WTC11 (cell line): ENCODE data around the gene PRR5L. TPM values are rescaled to one million over a fixed set of nuclear protein-coding genes. Genes with fewer than 3 reads are reported as not detected.

Experiments used
- ATAC-seq: fragments of 200-7000 bp; cut with Tn5 transposase; 2 replicates; pipeline ENCODE4 v1.10.0; 2021; ENCODE audit warnings: mild to moderate bottlenecking, moderate library complexity
- CTCF ChIA-PET: fragments of 300-600 bp; sonication (Branson Sonifier 250); formaldehyde crosslinking; loops from one replicate; lab custom pipeline; 2021; ENCODE audit warnings: antibody characterized with exemption; lab: Charles Lee
- POLR2A ChIA-PET: fragments of 350-600 bp; sonication (Branson Sonifier 250); formaldehyde crosslinking; loops from one replicate; lab custom pipeline; 2021; ENCODE audit warnings: antibody characterized with exemption; lab: Charles Lee
- DNase-seq: peaks from one replicate; pipeline ENCODE4 v3.0.0; 2021; ENCODE audit warnings: low spot score
- H3K27ac Mint-ChIP-seq: 2 replicates; pipeline ENCODE4 v1.8.0; 2021; ENCODE audit warnings: mixed read lengths
- H3K27me3 Mint-ChIP-seq: 2 replicates; pipeline ENCODE4 v1.8.0; 2021; ENCODE audit warnings: low read depth, mild to moderate bottlenecking, moderate library complexity, mixed read lengths
- H3K36me3 Mint-ChIP-seq: 2 replicates; pipeline ENCODE4 v1.8.0; 2021; ENCODE audit warnings: mixed read lengths
- H3K4me1 Mint-ChIP-seq: 2 replicates; pipeline ENCODE4 v1.8.0; 2022; ENCODE audit warnings: mixed read lengths
- H3K4me3 Mint-ChIP-seq: 2 replicates; pipeline ENCODE4 v1.8.0; 2021; ENCODE audit warnings: mild to moderate bottlenecking, moderate library complexity, mixed read lengths
- H3K9me3 Mint-ChIP-seq: 2 replicates; pipeline ENCODE4 v1.8.0; 2021; ENCODE audit warnings: mixed read lengths
- FOXK1 ChIP-seq: sonication (generic); formaldehyde crosslinking; IDR thresholded peaks from 2 replicates; pipeline ENCODE4 v1.8.0; 2022; ENCODE audit warnings: mild to moderate bottlenecking, moderate library complexity, missing genetic modification reagents
- FOXP4 ChIP-seq: sonication (generic); formaldehyde crosslinking; IDR thresholded peaks from 2 replicates; pipeline ENCODE4 v1.8.0; 2022; ENCODE audit warnings: mild to moderate bottlenecking, missing genetic modification reagents
- GABPB1 ChIP-seq: sonication (generic); formaldehyde crosslinking; IDR thresholded peaks from 2 replicates; pipeline ENCODE4 v1.8.1; 2023; ENCODE audit warnings: mild to moderate bottlenecking, missing genetic modification reagents
- HMGA2 ChIP-seq: fragments of 250-450 bp; sonication (Bioruptor Pico); IDR thresholded peaks from 2 replicates; pipeline ENCODE4 v1.4.0; 2021; ENCODE audit warnings: mild to moderate bottlenecking, moderate library complexity
- MLX ChIP-seq: sonication (generic); formaldehyde crosslinking; IDR thresholded peaks from 2 replicates; pipeline ENCODE4 v1.8.1; 2023; ENCODE audit warnings: mild to moderate bottlenecking, missing genetic modification reagents, moderate library complexity
- MYBL2 ChIP-seq: sonication (generic); formaldehyde crosslinking; IDR thresholded peaks from 2 replicates; pipeline ENCODE4 v1.8.1; 2023; ENCODE audit warnings: mild to moderate bottlenecking, moderate library complexity, missing genetic modification reagents
- NFYB ChIP-seq: sonication (generic); formaldehyde crosslinking; conservative IDR thresholded peaks from 2 replicates; pipeline ENCODE4 v1.8.0; 2022; ENCODE audit warnings: low read depth, missing genetic modification reagents
- NR3C1 ChIP-seq: sonication (generic); formaldehyde crosslinking; conservative IDR thresholded peaks from 2 replicates; pipeline ENCODE4 v1.8.1; 2023; ENCODE audit warnings: low read depth, mild to moderate bottlenecking, missing genetic modification reagents
- OVOL2 ChIP-seq: fragments of 250-450 bp; sonication (Bioruptor Pico); IDR thresholded peaks from 2 replicates; pipeline ENCODE4 v1.9.0; 2021; ENCODE audit warnings: mild to moderate bottlenecking, borderline replicate concordance
- RELA ChIP-seq: sonication (generic); formaldehyde crosslinking; IDR thresholded peaks from 2 replicates; pipeline ENCODE4 v1.8.1; 2022; ENCODE audit warnings: missing genetic modification reagents, mild to moderate bottlenecking, borderline replicate concordance
- TEAD4 ChIP-seq: sonication (generic); formaldehyde crosslinking; IDR thresholded peaks from 2 replicates; pipeline ENCODE4 v1.8.0; 2022; ENCODE audit warnings: mild to moderate bottlenecking, missing genetic modification reagents
- ZBTB21 ChIP-seq: sonication (generic); formaldehyde crosslinking; IDR thresholded peaks from 2 replicates; pipeline ENCODE4 v1.8.1; 2023; ENCODE audit warnings: mild to moderate bottlenecking, missing genetic modification reagents, borderline replicate concordance
- ZNF416 ChIP-seq: fragments of 250-450 bp; sonication (Bioruptor Pico); IDR thresholded peaks from 2 replicates; pipeline ENCODE4 v1.9.0; 2021; ENCODE audit warnings: mild to moderate bottlenecking, inconsistent platforms
- total RNA-seq: library from RNA; stranded (reverse); gene quantifications from 3 replicates; pipeline ENCODE4 v1.2.3, GENCODE V29; 2021
- TF ChIP-seq, protein P1 (sequence below): sonication (generic); formaldehyde crosslinking; IDR thresholded peaks from 2 replicates; pipeline ENCODE4 v1.8.0; 2022; ENCODE audit warnings: mild to moderate bottlenecking, missing genetic modification reagents
- TF ChIP-seq, protein P2 (sequence below): sonication (generic); formaldehyde crosslinking; conservative IDR thresholded peaks from 2 replicates; pipeline ENCODE4 v1.8.1; 2023; ENCODE audit warnings: mild to moderate bottlenecking, low read depth, missing genetic modification reagents, moderate library complexity

The PRR5L gene
- total RNA-seq, 1 experiment from 2014 or later, result 3.9 TPM

- H3K9me3 Mint-ChIP-seq, result no peaks in the 10 kb centered on the region
- no peak overlapping the region for H3K27ac Mint-ChIP-seq
- H3K4me1 Mint-ChIP-seq, result no peaks in the 10 kb centered on the region
- ATAC-seq (no peak), DNase-seq (no peak)
- H3K27me3 Mint-ChIP-seq, result no peaks in the 10 kb centered on the region
- no peaks in the 10 kb centered on the region for H3K36me3 Mint-ChIP-seq
- no peak overlapping the region for H3K4me3 Mint-ChIP-seq
- TF ChIP-seq ZBTB21, result no peak
- no peak for TF ChIP-seq NR3C1 (CRISPR knock-in tag)
- TF ChIP-seq, protein P1, sequence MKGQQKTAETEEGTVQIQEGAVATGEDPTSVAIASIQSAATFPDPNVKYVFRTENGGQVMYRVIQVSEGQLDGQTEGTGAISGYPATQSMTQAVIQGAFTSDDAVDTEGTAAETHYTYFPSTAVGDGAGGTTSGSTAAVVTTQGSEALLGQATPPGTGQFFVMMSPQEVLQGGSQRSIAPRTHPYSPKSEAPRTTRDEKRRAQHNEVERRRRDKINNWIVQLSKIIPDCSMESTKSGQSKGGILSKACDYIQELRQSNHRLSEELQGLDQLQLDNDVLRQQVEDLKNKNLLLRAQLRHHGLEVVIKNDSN (CRISPR knock-in tag), result no peak
- no peak for TF ChIP-seq MYBL2 (CRISPR knock-in tag)
- no peak for TF ChIP-seq HMGA2
- CTCF ChIA-PET, result interaction anchor here (2.1 kb wide), 1 partner anchor 71 kb away, joined by 6 read pairs; no protein-coding TSS in a partner anchor
- POLR2A ChIA-PET, result no interaction called here
Measured at GRCh38 chr11:36421546-36422155, 125.6 kb downstream of the PRR5L start.

DNA sequence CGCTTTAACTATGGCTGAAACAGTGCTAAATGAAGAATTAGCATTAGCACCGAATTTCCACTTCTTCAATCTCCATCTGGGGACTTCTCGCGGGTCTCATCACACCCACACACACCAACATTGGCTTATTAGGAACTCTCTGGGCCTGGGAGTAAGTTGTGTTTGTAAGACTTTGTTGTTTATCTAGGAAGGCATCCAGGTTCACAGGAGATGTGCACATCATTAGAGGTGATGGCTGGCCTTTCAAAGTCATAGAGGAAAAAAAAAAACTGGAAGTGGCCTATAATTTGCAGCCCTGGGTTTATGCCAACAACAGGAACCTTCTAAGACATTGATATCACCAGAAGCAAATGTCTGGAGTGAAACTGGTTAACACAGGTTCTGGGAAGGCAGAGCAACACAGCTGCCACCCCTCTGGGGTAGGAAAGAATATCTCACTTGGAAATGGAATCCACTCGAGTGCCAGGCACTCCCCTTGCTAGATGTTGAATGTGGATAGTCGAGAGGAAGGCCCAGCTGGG, 129.5 kb downstream of the PRR5L start:
- CTCF ChIA-PET, result no interaction called here
- ATAC-seq, result no peak
- POLR2A ChIA-PET, result no interaction called here

GRCh38 chr11:36426226-36426848, 130.2 kb downstream of the PRR5L start:
- no peak for ATAC-seq
- H3K36me3 Mint-ChIP-seq, result no peaks in the 10 kb centered on the region

More for the DNA sequence above, 129.5 kb downstream of the PRR5L start:
- Mint-ChIP-seq H3K27me3 (no peaks in the 10 kb centered on the region), H3K4me3 (no peak overlapping the region), H3K36me3 (no peaks in the 10 kb centered on the region), H3K27ac (no peak overlapping the region), H3K9me3 (no peaks in the 10 kb centered on the region), H3K4me1 (no peaks in the 10 kb centered on the region)
- TF ChIP-seq ZNF416 (CRISPR knock-in tag), result no peak
- TF ChIP-seq FOXK1, result no peak
- no peak for TF ChIP-seq RELA
- TF ChIP-seq MLX (CRISPR knock-in tag), result no peak
- TF ChIP-seq, protein P2, sequence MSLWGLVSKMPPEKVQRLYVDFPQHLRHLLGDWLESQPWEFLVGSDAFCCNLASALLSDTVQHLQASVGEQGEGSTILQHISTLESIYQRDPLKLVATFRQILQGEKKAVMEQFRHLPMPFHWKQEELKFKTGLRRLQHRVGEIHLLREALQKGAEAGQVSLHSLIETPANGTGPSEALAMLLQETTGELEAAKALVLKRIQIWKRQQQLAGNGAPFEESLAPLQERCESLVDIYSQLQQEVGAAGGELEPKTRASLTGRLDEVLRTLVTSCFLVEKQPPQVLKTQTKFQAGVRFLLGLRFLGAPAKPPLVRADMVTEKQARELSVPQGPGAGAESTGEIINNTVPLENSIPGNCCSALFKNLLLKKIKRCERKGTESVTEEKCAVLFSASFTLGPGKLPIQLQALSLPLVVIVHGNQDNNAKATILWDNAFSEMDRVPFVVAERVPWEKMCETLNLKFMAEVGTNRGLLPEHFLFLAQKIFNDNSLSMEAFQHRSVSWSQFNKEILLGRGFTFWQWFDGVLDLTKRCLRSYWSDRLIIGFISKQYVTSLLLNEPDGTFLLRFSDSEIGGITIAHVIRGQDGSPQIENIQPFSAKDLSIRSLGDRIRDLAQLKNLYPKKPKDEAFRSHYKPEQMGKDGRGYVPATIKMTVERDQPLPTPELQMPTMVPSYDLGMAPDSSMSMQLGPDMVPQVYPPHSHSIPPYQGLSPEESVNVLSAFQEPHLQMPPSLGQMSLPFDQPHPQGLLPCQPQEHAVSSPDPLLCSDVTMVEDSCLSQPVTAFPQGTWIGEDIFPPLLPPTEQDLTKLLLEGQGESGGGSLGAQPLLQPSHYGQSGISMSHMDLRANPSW (CRISPR knock-in tag), result no peak
- TF ChIP-seq GABPB1 (CRISPR knock-in tag), result no peak
- DNase-seq, result no peak

More at GRCh38 chr11:36426226-36426848, 130.2 kb downstream of the PRR5L start:
- no peak for DNase-seq
- Mint-ChIP-seq H3K4me1 (no peaks in the 10 kb centered on the region), H3K27ac (no peak overlapping the region), H3K4me3 (no peak overlapping the region), H3K27me3 (no peaks in the 10 kb centered on the region), H3K9me3 (no peaks in the 10 kb centered on the region)
- ChIA-PET CTCF (no interaction called here), POLR2A (no interaction called here)
- TF ChIP-seq OVOL2 (no peak), TEAD4 (CRISPR knock-in tag) (no peak), MYBL2 (CRISPR knock-in tag) (no peak), NFYB (CRISPR knock-in tag) (no peak), FOXP4 (CRISPR knock-in tag) (no peak), RELA (no peak)
